Uterus (tissue), 2 donors: ENCODE results near the gene ANKRD55.

Source experiments
- POLR2A ChIP-seq, 2 donors: fragments of 450-650 bp; IDR thresholded peaks; one replicate each; pipeline ENCODE4 v1.6.1; 2016; ENCODE audit warnings: antibody characterized with exemption in 2 of 2, mild to moderate bottlenecking in 1 of 2, moderate library complexity in 1 of 2
- TF ChIP-seq, protein P1 (sequence below), 4 experiments: fragments of 200-600 bp in 2 of 4; fragments of 450-650 bp in 2 of 4; sonication (generic) in 2 of 4; IDR thresholded peaks; one replicate each; pipeline ENCODE4 v1.5.1; 2016 to 2019; ENCODE audit warnings: antibody characterized with exemption in 4 of 4, mild to moderate bottlenecking in 2 of 4, moderate library complexity in 1 of 4

DNA sequence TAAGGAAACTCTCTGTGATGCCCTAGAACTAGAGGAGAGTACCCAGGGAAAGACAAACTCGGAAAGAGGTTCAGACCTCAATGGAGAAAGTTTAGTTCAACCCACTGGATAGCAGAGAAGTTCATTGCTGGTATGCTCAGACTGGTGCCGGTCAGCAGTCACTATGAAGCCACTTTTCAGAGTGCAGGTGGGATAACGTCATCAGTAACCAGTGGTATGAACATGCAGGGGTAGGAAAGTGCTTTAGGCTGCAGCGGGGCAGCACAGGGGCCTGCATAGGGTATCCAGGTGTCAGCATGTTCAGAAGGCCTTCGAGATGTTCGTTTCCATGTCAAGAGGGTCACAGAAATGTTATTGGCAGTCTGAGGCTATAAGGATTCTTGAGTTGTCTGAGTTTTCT, 20.8 kb upstream of the ANKRD55 start:
- TF ChIP-seq, protein P1, sequence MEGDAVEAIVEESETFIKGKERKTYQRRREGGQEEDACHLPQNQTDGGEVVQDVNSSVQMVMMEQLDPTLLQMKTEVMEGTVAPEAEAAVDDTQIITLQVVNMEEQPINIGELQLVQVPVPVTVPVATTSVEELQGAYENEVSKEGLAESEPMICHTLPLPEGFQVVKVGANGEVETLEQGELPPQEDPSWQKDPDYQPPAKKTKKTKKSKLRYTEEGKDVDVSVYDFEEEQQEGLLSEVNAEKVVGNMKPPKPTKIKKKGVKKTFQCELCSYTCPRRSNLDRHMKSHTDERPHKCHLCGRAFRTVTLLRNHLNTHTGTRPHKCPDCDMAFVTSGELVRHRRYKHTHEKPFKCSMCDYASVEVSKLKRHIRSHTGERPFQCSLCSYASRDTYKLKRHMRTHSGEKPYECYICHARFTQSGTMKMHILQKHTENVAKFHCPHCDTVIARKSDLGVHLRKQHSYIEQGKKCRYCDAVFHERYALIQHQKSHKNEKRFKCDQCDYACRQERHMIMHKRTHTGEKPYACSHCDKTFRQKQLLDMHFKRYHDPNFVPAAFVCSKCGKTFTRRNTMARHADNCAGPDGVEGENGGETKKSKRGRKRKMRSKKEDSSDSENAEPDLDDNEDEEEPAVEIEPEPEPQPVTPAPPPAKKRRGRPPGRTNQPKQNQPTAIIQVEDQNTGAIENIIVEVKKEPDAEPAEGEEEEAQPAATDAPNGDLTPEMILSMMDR (IDR thresholded peaks at IDR 0.05): no peak
- TF ChIP-seq POLR2A (IDR thresholded peaks at IDR 0.05): no peak
